Neural progenitor cell (in vitro differentiated cells): ENCODE results near the gene LMCD1.

Experiments used
- EZH2 ChIP-seq: fragments of 200-600 bp; sonication (generic); IDR thresholded peaks from 2 replicates; pipeline ENCODE4 v1.6.1; 2017; ENCODE audit warnings: antibody characterized with exemption, mild to moderate bottlenecking, moderate library complexity
- EZH2phosphoT487 ChIP-seq: fragments of 200-600 bp; sonication (generic); IDR thresholded peaks from 2 replicates; pipeline ENCODE4 v1.6.1; 2017; ENCODE audit warnings: antibody characterized with exemption
- TF ChIP-seq, protein P1 (sequence below): fragments of 200-600 bp; sonication (generic); IDR thresholded peaks from 2 replicates; pipeline ENCODE4 v1.5.1; 2017; ENCODE audit warnings: antibody characterized with exemption, mild to moderate bottlenecking

DNA sequence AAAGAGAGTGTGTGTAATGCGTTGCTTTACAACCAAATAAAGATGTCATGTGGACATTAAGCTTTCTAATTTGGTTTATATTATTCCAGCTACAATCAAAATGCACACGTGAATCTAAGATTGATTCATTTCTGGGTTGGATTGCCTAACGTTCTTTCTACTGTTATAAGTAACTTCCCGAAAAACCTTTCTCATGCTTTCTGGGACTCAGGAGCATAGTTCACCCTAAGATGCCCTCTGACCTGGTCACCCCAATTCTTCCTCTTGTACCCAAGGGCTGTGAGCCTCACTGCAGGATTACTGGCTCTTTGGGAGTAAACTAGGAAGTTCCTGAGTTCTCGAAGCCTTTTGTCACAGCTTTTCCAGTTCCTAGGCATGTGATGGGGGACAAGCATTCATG lies 12.7 kb upstream of the LMCD1 start:
- TF ChIP-seq, protein P1, sequence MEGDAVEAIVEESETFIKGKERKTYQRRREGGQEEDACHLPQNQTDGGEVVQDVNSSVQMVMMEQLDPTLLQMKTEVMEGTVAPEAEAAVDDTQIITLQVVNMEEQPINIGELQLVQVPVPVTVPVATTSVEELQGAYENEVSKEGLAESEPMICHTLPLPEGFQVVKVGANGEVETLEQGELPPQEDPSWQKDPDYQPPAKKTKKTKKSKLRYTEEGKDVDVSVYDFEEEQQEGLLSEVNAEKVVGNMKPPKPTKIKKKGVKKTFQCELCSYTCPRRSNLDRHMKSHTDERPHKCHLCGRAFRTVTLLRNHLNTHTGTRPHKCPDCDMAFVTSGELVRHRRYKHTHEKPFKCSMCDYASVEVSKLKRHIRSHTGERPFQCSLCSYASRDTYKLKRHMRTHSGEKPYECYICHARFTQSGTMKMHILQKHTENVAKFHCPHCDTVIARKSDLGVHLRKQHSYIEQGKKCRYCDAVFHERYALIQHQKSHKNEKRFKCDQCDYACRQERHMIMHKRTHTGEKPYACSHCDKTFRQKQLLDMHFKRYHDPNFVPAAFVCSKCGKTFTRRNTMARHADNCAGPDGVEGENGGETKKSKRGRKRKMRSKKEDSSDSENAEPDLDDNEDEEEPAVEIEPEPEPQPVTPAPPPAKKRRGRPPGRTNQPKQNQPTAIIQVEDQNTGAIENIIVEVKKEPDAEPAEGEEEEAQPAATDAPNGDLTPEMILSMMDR: no peak
- TF ChIP-seq EZH2phosphoT487 (no peak), EZH2 (no peak)
